ENCODE measurements around the gene SSUH2. TPM values are rescaled to one million over a fixed set of nuclear protein-coding genes. Genes with fewer than 3 reads are reported as not detected.
A peak's percentile ranks its signal among the peaks of the same experiment; 100 is the strongest.

Gene SSUH2
- total RNA-seq, 4 donors from 2014 or later, result 0.70 to 1.5 TPM; not detected in 2

DNA sequence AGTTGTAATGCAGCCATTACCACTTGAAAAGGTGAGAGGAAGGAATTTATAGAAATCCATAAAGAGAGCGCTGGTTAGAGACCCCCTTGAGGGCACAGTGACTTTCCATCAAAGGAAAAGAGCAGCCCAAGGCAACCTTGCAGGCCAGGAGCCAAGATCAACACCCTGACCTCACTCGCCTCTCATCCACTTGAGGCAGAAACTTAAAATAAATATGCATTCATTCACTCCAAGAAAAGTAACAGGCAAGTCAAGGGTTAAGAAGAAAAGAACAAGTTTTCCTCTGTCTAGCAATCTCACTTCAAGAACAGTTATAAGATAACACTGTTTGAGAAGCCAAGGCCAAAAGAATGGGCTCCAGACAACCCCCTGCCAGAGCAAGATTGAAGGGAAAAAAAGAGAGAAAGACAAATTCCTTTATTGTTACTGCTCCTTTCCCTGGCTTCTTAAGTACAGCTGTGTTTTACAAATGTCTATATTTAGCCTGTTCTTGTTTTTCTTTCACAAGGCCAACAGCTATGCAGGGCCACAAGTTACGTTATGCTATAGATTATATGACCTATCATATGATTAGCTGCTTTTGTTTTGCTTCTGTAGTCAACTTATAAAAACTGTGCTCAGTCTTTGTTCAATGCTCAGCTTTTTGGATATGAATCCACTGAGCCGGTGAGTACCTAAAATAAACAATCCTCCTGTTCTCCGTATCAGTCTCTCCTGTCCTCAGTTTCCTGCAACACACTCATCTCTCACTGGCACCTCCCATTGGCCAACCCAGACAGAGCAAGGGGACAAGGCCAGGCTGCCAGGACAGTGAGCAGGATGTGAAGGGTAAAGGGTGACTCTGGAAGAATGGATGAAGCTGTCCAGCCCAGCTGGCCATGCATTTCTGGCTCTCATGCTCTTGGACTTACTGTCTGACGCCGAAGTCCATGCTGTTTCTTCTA, 15.8 kb upstream of the SSUH2 start:
- Histone ChIP-seq H3K9me3 (no peaks in the 10 kb centered on the region), H3K4me3 (no peak overlapping the region), H3K36me3 (no peaks in the 10 kb centered on the region), H3K27me3 (no peaks in the 10 kb centered on the region), H3K27ac (no peak overlapping the region), H3K4me1 (no peaks in the 10 kb centered on the region)
- DNase-seq, result no peak
- intact Hi-C loops (cut with DNase I; ENCODE audit: low total_unique reads), result no loop called here
- no peak for TF ChIP-seq CTCF (IDR thresholded peaks at IDR 0.05)
- no peak for TF ChIP-seq POLR2A (IDR thresholded peaks at IDR 0.05)

DNA sequence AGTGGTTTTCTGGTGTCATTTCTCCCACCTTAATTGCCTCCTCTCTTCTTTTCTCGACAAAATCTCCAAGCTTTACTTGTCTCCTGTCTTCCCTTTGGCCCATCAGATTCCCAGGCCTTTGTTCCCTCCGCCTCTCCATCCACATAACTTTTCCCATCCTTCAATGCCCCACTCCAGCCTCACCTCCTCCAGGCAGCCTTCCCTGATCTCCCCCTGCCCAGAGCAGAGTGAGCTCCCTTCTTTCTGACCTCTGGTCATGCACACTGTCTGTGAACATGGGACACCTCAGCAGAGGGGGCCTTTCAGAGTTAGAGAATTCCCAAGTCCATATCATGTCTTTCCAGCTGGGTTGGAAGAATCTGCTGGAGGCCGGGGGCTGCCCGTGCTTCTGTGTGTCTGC, 14.6 kb upstream of the SSUH2 start:
- Histone ChIP-seq H3K27me3 (no peaks in the 10 kb centered on the region), H3K4me3 (no peak overlapping the region), H3K4me1 (no peaks in the 10 kb centered on the region), H3K27ac (peak overlapping the region in 1 of 2 donors; percentile 38), H3K36me3 (no peaks in the 10 kb centered on the region), H3K9me3 (no peaks in the 10 kb centered on the region)
- intact Hi-C loops (cut with DNase I; ENCODE audit: low total_unique reads), result no loop called here
- no peak for DNase-seq
- TF ChIP-seq POLR2A (IDR thresholded peaks at IDR 0.05) (no peak), CTCF (IDR thresholded peaks at IDR 0.05) (no peak)

GRCh38 chr3:8658306-8659212, 14.0 kb upstream of the SSUH2 start:
- Histone ChIP-seq H3K4me1 (no peaks in the 10 kb centered on the region), H3K4me3 (no peak overlapping the region), H3K36me3 (no peaks in the 10 kb centered on the region), H3K27me3 (no peaks in the 10 kb centered on the region), H3K9me3 (no peaks in the 10 kb centered on the region), H3K27ac (peak overlapping the region; percentile 1 to 42)
- intact Hi-C loops (cut with DNase I; ENCODE audit: low total_unique reads), result no loop called here
- peak; percentile 35 to 44 for DNase-seq
- TF ChIP-seq POLR2A (IDR thresholded peaks at IDR 0.05) (no peak), CTCF (IDR thresholded peaks at IDR 0.05) (no peak)

DNA sequence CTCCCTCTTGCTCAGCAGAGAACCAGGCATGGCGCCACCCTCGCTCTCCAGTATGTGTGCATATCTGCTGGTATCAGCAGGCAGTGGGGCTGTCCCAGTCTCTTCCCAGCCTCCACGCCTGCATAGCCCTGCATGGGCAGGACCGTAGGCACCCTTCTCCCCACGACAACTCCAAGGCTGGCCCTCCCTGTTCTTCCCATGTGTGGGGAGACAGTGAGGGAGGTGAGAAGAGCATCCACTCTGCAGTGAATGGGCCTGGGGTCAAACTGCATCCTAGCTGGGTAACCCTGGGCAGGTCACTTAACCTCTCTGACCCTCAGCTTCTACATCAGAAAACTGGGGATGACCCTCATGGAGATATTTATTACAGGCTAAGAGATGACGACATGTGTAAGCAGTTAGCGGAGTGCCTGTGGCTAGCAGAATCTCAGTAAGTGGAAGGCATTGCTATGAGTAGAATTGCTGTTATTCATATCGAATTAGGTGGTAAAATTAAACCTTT, 13.3 kb upstream of the SSUH2 start:
- Histone ChIP-seq H3K9me3 (no peaks in the 10 kb centered on the region), H3K4me3 (no peak overlapping the region), H3K4me1 (no peaks in the 10 kb centered on the region), H3K27me3 (no peaks in the 10 kb centered on the region), H3K27ac (peak overlapping the region; percentile 1 to 42), H3K36me3 (no peaks in the 10 kb centered on the region)
- intact Hi-C loops (cut with DNase I; ENCODE audit: low total_unique reads), result no loop called here
- no peak for TF ChIP-seq POLR2A (IDR thresholded peaks at IDR 0.05)
- DNase-seq, result no peak

GRCh38 chr3:8656240-8656639, 11.6 kb upstream of the SSUH2 start:
- no peaks in the 10 kb centered on the region for H3K36me3 ChIP-seq
- no peak for DNase-seq
- no peaks in the 10 kb centered on the region for H3K27me3 ChIP-seq
- intact Hi-C loops (cut with DNase I; ENCODE audit: low total_unique reads), result no loop called here
- TF ChIP-seq CTCF (IDR thresholded peaks at IDR 0.05) (no peak), POLR2A (IDR thresholded peaks at IDR 0.05) (no peak)
- H3K4me3 ChIP-seq, result no peak overlapping the region
- H3K9me3 ChIP-seq, result no peaks in the 10 kb centered on the region
- no peaks in the 10 kb centered on the region for H3K4me1 ChIP-seq
- no peak overlapping the region for H3K27ac ChIP-seq

All from uterus (tissue), 4 donors.